Measurements from ENCODE around the gene CBARP.
A peak's percentile ranks its signal among the peaks of the same experiment; 100 is the strongest.

The CBARP gene

GRCh38 chr19:1265615-1266128 lies 27.9 kb upstream of the CBARP start:
- no peak for DNase-seq (ENCODE audit: low spot score)

- DNase-seq (ENCODE audit: low spot score) = peak; percentile 92
Measured at GRCh38 chr19:1264801-1265614, 27.2 kb upstream of the CBARP start.

- DNase-seq (ENCODE audit: low spot score) = peak; percentile 52
Measured at GRCh38 chr19:1263188-1263587, 25.4 kb upstream of the CBARP start.

GRCh38 chr19:1262623-1263123 lies 24.9 kb upstream of the CBARP start:
- DNase-seq (ENCODE audit: low spot score) = peak; percentile 35

GRCh38 chr19:1261798-1262622 lies 24.2 kb upstream of the CBARP start:
- DNase-seq (ENCODE audit: low spot score) = peak; percentile 31

- peak; percentile 82 for DNase-seq (ENCODE audit: low spot score)
Measured at GRCh38 chr19:1261538-1261797, 23.7 kb upstream of the CBARP start.

GRCh38 chr19:1260749-1261537 lies 23.1 kb upstream of the CBARP start:
- peak; percentile 98 for DNase-seq (ENCODE audit: low spot score)

- peak; percentile 75 for DNase-seq (ENCODE audit: low spot score)
Measured at GRCh38 chr19:1259876-1260748, 22.3 kb upstream of the CBARP start.

- no peak for DNase-seq (ENCODE audit: low spot score)
Measured at GRCh38 chr19:1259206-1259875, 21.5 kb upstream of the CBARP start.

- DNase-seq (ENCODE audit: low spot score) = peak; percentile 84
Measured at GRCh38 chr19:1258707-1259205, 21.0 kb upstream of the CBARP start.

- DNase-seq (ENCODE audit: low spot score) = no peak
Measured at GRCh38 chr19:1258163-1258492, 20.3 kb upstream of the CBARP start.

GRCh38 chr19:1257475-1258162 lies 19.8 kb upstream of the CBARP start:
- no peak for DNase-seq (ENCODE audit: low spot score)

GRCh38 chr19:1256646-1257474 lies 19.1 kb upstream of the CBARP start:
- no peak for DNase-seq (ENCODE audit: low spot score)

- no peak for DNase-seq (ENCODE audit: low spot score)
Measured at GRCh38 chr19:1255186-1256161, 17.7 kb upstream of the CBARP start.

GRCh38 chr19:1254530-1255185 lies 16.9 kb upstream of the CBARP start:
- DNase-seq (ENCODE audit: low spot score) = no peak

- DNase-seq (ENCODE audit: low spot score) = no peak
Measured at GRCh38 chr19:1254081-1254527, 16.3 kb upstream of the CBARP start.

GRCh38 chr19:1253514-1254080 lies 15.8 kb upstream of the CBARP start:
- DNase-seq (ENCODE audit: low spot score) = no peak
